Left hindlimb (tissue), 1 donor: Measurements from ENCODE around the gene ODF2.
"Not testable (repeated sequence)": the region's sequence is repeated elsewhere in the genome, so short reads cannot be mapped to it uniquely, and the experiment has no call there.

Experiments
- DNase-seq: peaks from one replicate; pipeline ENCODE4 v3.0.0-alpha.2; 2018

The ODF2 gene

GRCh38 chr9:128424268-128424780 is 31.5 kb upstream of the ODF2 start:
- DNase-seq: no peak

- no peak for DNase-seq
These were observed 26.9 kb upstream of the ODF2 start for GRCh38 chr9:128428644-128429512.

- DNase-seq: no peak
These were observed 26.2 kb upstream of the ODF2 start for GRCh38 chr9:128429513-128430086.

GRCh38 chr9:128431207-128431606 is 24.6 kb upstream of the ODF2 start:
- DNase-seq: no peak

GRCh38 chr9:128434340-128434739 is 21.5 kb upstream of the ODF2 start:
- no peak for DNase-seq

GRCh38 chr9:128435611-128436010 is 20.2 kb upstream of the ODF2 start:
- no peak for DNase-seq

GRCh38 chr9:128438343-128439109 is 17.3 kb upstream of the ODF2 start:
- peak; percentile 83 for DNase-seq

GRCh38 chr9:128439273-128439672 is 16.5 kb upstream of the ODF2 start:
- DNase-seq: no peak

- no peak for DNase-seq
These were observed 13.7 kb upstream of the ODF2 start for GRCh38 chr9:128442150-128442549.

- DNase-seq: not testable (repeated sequence)
These were observed 9.3 kb upstream of the ODF2 start for GRCh38 chr9:128446505-128446904.

- DNase-seq: no peak
These were observed 7.1 kb upstream of the ODF2 start for GRCh38 chr9:128448746-128449145.

- no peak for DNase-seq
These were observed 815 bp upstream of the ODF2 start for GRCh38 chr9:128454991-128455390.

- DNase-seq: peak; percentile 82
These were observed 831 bp downstream of the ODF2 start for GRCh38 chr9:128456613-128457061.

GRCh38 chr9:128457207-128457606 is 1.4 kb downstream of the ODF2 start:
- no peak for DNase-seq

- DNase-seq: no peak
These were observed 3.2 kb downstream of the ODF2 start for GRCh38 chr9:128459011-128459410.

GRCh38 chr9:128469070-128469469 is 13.3 kb downstream of the ODF2 start:
- no peak for DNase-seq

GRCh38 chr9:128470560-128470959 is 14.8 kb downstream of the ODF2 start:
- DNase-seq: no peak

- DNase-seq: no peak
These were observed 17.3 kb downstream of the ODF2 start for GRCh38 chr9:128473104-128473503.

- no peak for DNase-seq
These were observed 20.1 kb downstream of the ODF2 start for GRCh38 chr9:128475867-128476266.

- DNase-seq: no peak
These were observed 23.5 kb downstream of the ODF2 start for GRCh38 chr9:128479262-128479661.

- DNase-seq: no peak
These were observed 25.8 kb downstream of the ODF2 start for GRCh38 chr9:128481561-128481960.

- no peak for DNase-seq
These were observed 26.4 kb downstream of the ODF2 start for GRCh38 chr9:128482186-128482585.

- DNase-seq: no peak
These were observed 29.0 kb downstream of the ODF2 start for GRCh38 chr9:128484686-128485413.
